SU-DHL-6 (cell line): ENCODE data around the gene RASGRF2.
"Not testable (repeated sequence)": the region's sequence is repeated elsewhere in the genome, so short reads cannot be mapped to it uniquely, and the experiment has no call there.

ENCODE experiments used
- H2AFZ ChIP-seq: fragments of 200-600 bp; sonication (generic); 2 replicates; pipeline ENCODE4 v1.6.1; 2014; ENCODE audit warnings: low read depth, mild to moderate bottlenecking, moderate library complexity, mixed read lengths, antibody characterized with exemption, low read length; ENCODE audit not compliant: severe bottlenecking
- H3F3A ChIP-seq: fragments of 200-600 bp; shearing (Covaris generic); 2 replicates; pipeline ENCODE4 v1.6.0; 2016; ENCODE audit warnings: antibody characterized with exemption, mild to moderate bottlenecking; ENCODE audit not compliant: insufficient read depth
- H3K27ac ChIP-seq: fragments of 200-600 bp; sonication (generic); 2 replicates; pipeline ENCODE4 v1.5.1; 2016; ENCODE audit warnings: low read depth, mild to moderate bottlenecking, low read length, moderate library complexity, mixed read lengths
- H3K27me3 ChIP-seq: fragments of 200-600 bp; sonication (generic), shearing (Covaris generic); 2 replicates; pipeline ENCODE4 v1.6.0; 2014; ENCODE audit warnings: mild to moderate bottlenecking, low read length
- H3K36me3 ChIP-seq: fragments of 200-600 bp; sonication (generic); 2 replicates; pipeline ENCODE4 v1.6.1; 2014; ENCODE audit warnings: mild to moderate bottlenecking, low read length, mixed read lengths
- H3K4me2 ChIP-seq: fragments of 300-600, 200-600 bp; shearing (Covaris generic), sonication (generic); 2 replicates; pipeline ENCODE4 v1.6.0; 2014; ENCODE audit warnings: low read length, low read depth, mild to moderate bottlenecking; ENCODE audit not compliant: poor library complexity, severe bottlenecking
- H3K4me3 ChIP-seq: fragments of 200-600 bp; sonication (generic); 2 replicates; pipeline ENCODE4 v1.5.1; 2014; ENCODE audit warnings: antibody characterized with exemption, low read length, mild to moderate bottlenecking, mixed read lengths; ENCODE audit not compliant: insufficient read depth, poor library complexity, severe bottlenecking
- H3K79me2 ChIP-seq: fragments of 200-600 bp; sonication (generic); 2 replicates; pipeline ENCODE4 v1.6.1; 2014; ENCODE audit warnings: mild to moderate bottlenecking, low read length, moderate library complexity; ENCODE audit not compliant: insufficient read depth
- H3K9ac ChIP-seq: fragments of 200-600 bp; sonication (generic); 2 replicates; pipeline ENCODE4 v1.7.0; 2014; ENCODE audit warnings: mild to moderate bottlenecking, low read length
- H3K9me2 ChIP-seq: fragments of 200-600 bp; sonication (generic); replicated peaks from 2 replicates; pipeline ENCODE4 v1.6.1; 2014; ENCODE audit warnings: low read length; ENCODE audit not compliant: insufficient read depth
- H3K9me3 ChIP-seq: fragments of 200-600 bp; sonication (generic); 2 replicates; pipeline ENCODE4 v1.6.1; 2014; ENCODE audit warnings: low read length, mixed read lengths; ENCODE audit not compliant: insufficient read depth
- H4K20me1 ChIP-seq: fragments of 200-600 bp; sonication (generic); 2 replicates; pipeline ENCODE4 v1.6.1; 2014; ENCODE audit warnings: low read depth, mild to moderate bottlenecking, antibody characterized with exemption, low read length, moderate library complexity, mixed read lengths
- CTCF ChIP-seq: fragments of 200-600 bp; sonication (generic); IDR thresholded peaks from one replicate; pipeline ENCODE4 v1.5.1; 2017; ENCODE audit warnings: antibody characterized with exemption, mild to moderate bottlenecking, low read length, moderate library complexity; ENCODE audit not compliant: insufficient read depth, poor library complexity, severe bottlenecking
- EZH2phosphoT487 ChIP-seq: fragments of 200-600 bp; sonication (generic), shearing (Covaris generic); conservative IDR thresholded peaks from 2 replicates; pipeline ENCODE4 v1.6.1; 2018; ENCODE audit warnings: mild to moderate bottlenecking, antibody characterized with exemption, low read length, moderate library complexity, mixed read lengths

RASGRF2 gene

GRCh38 chr5:81046041-81046440 is 85.9 kb downstream of the RASGRF2 start:
- Histone ChIP-seq H2AFZ (no peak overlapping the region), H3K9ac (no peak overlapping the region), H4K20me1 (no peaks in the 10 kb centered on the region), H3K27me3 (no peaks in the 10 kb centered on the region), H3K27ac (no peak overlapping the region), H3K4me3 (no peak overlapping the region), H3K9me2 (no peaks in the 10 kb centered on the region), H3K4me2 (no peak overlapping the region), H3K36me3 (no peaks in the 10 kb centered on the region), H3K9me3 (no peaks in the 10 kb centered on the region), H3K79me2 (no peaks in the 10 kb centered on the region), H3F3A (no peaks in the 10 kb centered on the region)
- TF ChIP-seq EZH2phosphoT487 (no peak), CTCF (no peak)

- no peaks in the 10 kb centered on the region for H3K27me3 ChIP-seq
- H3K9me2 ChIP-seq: no peaks in the 10 kb centered on the region
- no peak overlapping the region for H2AFZ ChIP-seq
- H3K9me3 ChIP-seq: no peaks in the 10 kb centered on the region
- H3K79me2 ChIP-seq: no peaks in the 10 kb centered on the region
- H3K4me2 ChIP-seq: no peak overlapping the region
- H3K4me3 ChIP-seq: no peak overlapping the region
- no peaks in the 10 kb centered on the region for H3F3A ChIP-seq
- TF ChIP-seq EZH2phosphoT487 (no peak), CTCF (no peak)
- H4K20me1 ChIP-seq: no peaks in the 10 kb centered on the region
- H3K36me3 ChIP-seq: no peaks in the 10 kb centered on the region
- no peak overlapping the region for H3K9ac ChIP-seq
- no peak overlapping the region for H3K27ac ChIP-seq
These were observed 92.2 kb downstream of the RASGRF2 start for GRCh38 chr5:81052325-81052724.

GRCh38 chr5:81053282-81053681 is 93.1 kb downstream of the RASGRF2 start:
- not testable (repeated sequence) for H3K79me2 ChIP-seq, H3K4me2 ChIP-seq, H3K9ac ChIP-seq, H4K20me1 ChIP-seq, H2AFZ ChIP-seq, H3F3A ChIP-seq, H3K4me3 ChIP-seq, H3K36me3 ChIP-seq, H3K9me2 ChIP-seq, H3K27me3 ChIP-seq, H3K27ac ChIP-seq, H3K9me3 ChIP-seq

GRCh38 chr5:81058121-81058520 is 98.0 kb downstream of the RASGRF2 start:
- H2AFZ ChIP-seq: no peak overlapping the region
- no peaks in the 10 kb centered on the region for H3K79me2 ChIP-seq
- no peaks in the 10 kb centered on the region for H4K20me1 ChIP-seq
- no peak overlapping the region for H3K4me3 ChIP-seq
- no peak overlapping the region for H3K27ac ChIP-seq
- H3K9me2 ChIP-seq: no peaks in the 10 kb centered on the region
- TF ChIP-seq CTCF (no peak), EZH2phosphoT487 (no peak)
- no peaks in the 10 kb centered on the region for H3K36me3 ChIP-seq
- H3K4me2 ChIP-seq: no peak overlapping the region
- no peaks in the 10 kb centered on the region for H3K9me3 ChIP-seq
- H3K27me3 ChIP-seq: no peaks in the 10 kb centered on the region
- H3K9ac ChIP-seq: no peak overlapping the region
- no peaks in the 10 kb centered on the region for H3F3A ChIP-seq
